ENCODE measurements around the gene PLAC9. TPM values are rescaled to one million over a fixed set of nuclear protein-coding genes. Genes with fewer than 3 reads are reported as not detected.

Gene PLAC9
- total and polyA plus RNA-seq, 2 experiments from 2014 or later = 11.4 to 83.3 TPM

GRCh38 chr10:80148166-80148805 lies 15.8 kb downstream of the PLAC9 start:
- 77% methylated on average over 5 of the region's 5 CpGs for WGBS (ENCODE audit: low lambda C conversion rate, missing lambda C conversion rate)
- Histone ChIP-seq H3K27me3 (no peaks in the 10 kb centered on the region), H3K36me3 (replicated peaks; ENCODE audit: insufficient read depth, low read depth) (no peaks in the 10 kb centered on the region), H3K4me3 (no peak overlapping the region), H3K4me2 (no peak overlapping the region), H2AFZ (no peak overlapping the region), H3K9me2 (replicated peaks; ENCODE audit: insufficient read depth) (no peaks in the 10 kb centered on the region), H3K4me1 (ENCODE audit: insufficient read depth) (no peaks in the 10 kb centered on the region), H3K79me2 (no peaks in the 10 kb centered on the region), H3K9me3 (ENCODE audit: low read depth) (no peaks in the 10 kb centered on the region), H4K20me1 (ENCODE audit: insufficient read depth, poor library complexity, severe bottlenecking) (no peaks in the 10 kb centered on the region), H3K27ac (no peak overlapping the region)
- TF ChIP-seq CTCF (IDR thresholded peaks at IDR 0.05; ENCODE audit: poor library complexity) (no peak), EZH2phosphoT487 (IDR thresholded peaks at IDR 0.05; ENCODE audit: low read depth, severe bottlenecking, unreplicated experiment) (no peak), EZH2 (IDR thresholded peaks at IDR 0.05; ENCODE audit: borderline replicate concordance) (no peak)
- no peak for DNase-seq (ENCODE audit: low spot score)

GRCh38 chr10:80149123-80149522 lies 16.6 kb downstream of the PLAC9 start:
- Histone ChIP-seq H3K36me3 (replicated peaks; ENCODE audit: insufficient read depth, low read depth) (no peaks in the 10 kb centered on the region), H3K79me2 (no peaks in the 10 kb centered on the region), H3K9me2 (replicated peaks; ENCODE audit: insufficient read depth) (no peaks in the 10 kb centered on the region), H4K20me1 (ENCODE audit: insufficient read depth, poor library complexity, severe bottlenecking) (no peaks in the 10 kb centered on the region), H3K9me3 (ENCODE audit: low read depth) (no peaks in the 10 kb centered on the region), H3K4me1 (ENCODE audit: insufficient read depth) (no peaks in the 10 kb centered on the region), H2AFZ (no peak overlapping the region), H3K4me2 (no peak overlapping the region), H3K27me3 (no peaks in the 10 kb centered on the region), H3K4me3 (no peak overlapping the region), H3K27ac (no peak overlapping the region)
- DNase-seq (ENCODE audit: low spot score) = no peak
- TF ChIP-seq CTCF (IDR thresholded peaks at IDR 0.05; ENCODE audit: poor library complexity) (no peak), EZH2phosphoT487 (IDR thresholded peaks at IDR 0.05; ENCODE audit: low read depth, severe bottlenecking, unreplicated experiment) (no peak), EZH2 (IDR thresholded peaks at IDR 0.05; ENCODE audit: borderline replicate concordance) (no peak)
- 98% methylated on average over 2 of the region's 2 CpGs for WGBS (ENCODE audit: low lambda C conversion rate, missing lambda C conversion rate)

- Histone ChIP-seq H3K79me2 (no peaks in the 10 kb centered on the region), H3K36me3 (replicated peaks; ENCODE audit: insufficient read depth, low read depth) (no peaks in the 10 kb centered on the region), H3K4me2 (no peak overlapping the region), H3K27me3 (no peaks in the 10 kb centered on the region), H3K4me3 (no peak overlapping the region), H4K20me1 (ENCODE audit: insufficient read depth, poor library complexity, severe bottlenecking) (no peaks in the 10 kb centered on the region), H3K4me1 (ENCODE audit: insufficient read depth) (no peaks in the 10 kb centered on the region), H3K27ac (no peak overlapping the region), H3K9me2 (replicated peaks; ENCODE audit: insufficient read depth) (no peaks in the 10 kb centered on the region), H3K9me3 (ENCODE audit: low read depth) (no peaks in the 10 kb centered on the region), H2AFZ (no peak overlapping the region)
- WGBS (ENCODE audit: low lambda C conversion rate, missing lambda C conversion rate) = 71% methylated on average over 2 of the region's 2 CpGs
- no peak for DNase-seq (ENCODE audit: low spot score)
- TF ChIP-seq EZH2phosphoT487 (IDR thresholded peaks at IDR 0.05; ENCODE audit: low read depth, severe bottlenecking, unreplicated experiment) (no peak), CTCF (IDR thresholded peaks at IDR 0.05; ENCODE audit: poor library complexity) (no peak), EZH2 (IDR thresholded peaks at IDR 0.05; ENCODE audit: borderline replicate concordance) (no peak)
Observed at GRCh38 chr10:80150172-80150571, 17.6 kb downstream of the PLAC9 start.

Measured in hepatocyte (in vitro differentiated cells).